ENCODE results near the gene OR2V1.

DNA sequence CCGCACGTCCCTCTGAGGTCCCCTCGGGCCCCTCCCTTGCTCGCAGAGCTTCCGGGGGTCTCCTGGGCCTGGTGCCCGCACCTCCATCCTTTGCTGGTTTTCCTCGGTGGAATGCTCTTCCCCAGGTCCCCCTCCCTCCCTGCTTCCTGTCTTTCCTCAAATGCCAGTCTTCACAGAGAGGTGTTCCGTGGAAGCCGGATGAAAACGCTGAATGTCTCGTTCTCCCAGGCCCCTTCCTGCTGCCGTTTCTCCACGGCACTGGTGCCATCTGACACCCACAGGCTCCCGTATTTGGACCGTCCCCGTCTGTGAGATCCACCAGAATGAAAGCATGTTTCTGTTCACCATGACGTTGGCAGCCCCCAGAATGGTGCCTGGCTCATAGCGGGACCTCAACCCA is 4.1 kb downstream of the OR2V1 start:
- TF ChIP-seq POLR2AphosphoS5 (IDR thresholded peaks at IDR 0.05) (no peak), POLR2A (IDR thresholded peaks at IDR 0.05) (no peak), EP300 (IDR thresholded peaks at IDR 0.05) (no peak)
- TF ChIP-seq, protein P1, sequence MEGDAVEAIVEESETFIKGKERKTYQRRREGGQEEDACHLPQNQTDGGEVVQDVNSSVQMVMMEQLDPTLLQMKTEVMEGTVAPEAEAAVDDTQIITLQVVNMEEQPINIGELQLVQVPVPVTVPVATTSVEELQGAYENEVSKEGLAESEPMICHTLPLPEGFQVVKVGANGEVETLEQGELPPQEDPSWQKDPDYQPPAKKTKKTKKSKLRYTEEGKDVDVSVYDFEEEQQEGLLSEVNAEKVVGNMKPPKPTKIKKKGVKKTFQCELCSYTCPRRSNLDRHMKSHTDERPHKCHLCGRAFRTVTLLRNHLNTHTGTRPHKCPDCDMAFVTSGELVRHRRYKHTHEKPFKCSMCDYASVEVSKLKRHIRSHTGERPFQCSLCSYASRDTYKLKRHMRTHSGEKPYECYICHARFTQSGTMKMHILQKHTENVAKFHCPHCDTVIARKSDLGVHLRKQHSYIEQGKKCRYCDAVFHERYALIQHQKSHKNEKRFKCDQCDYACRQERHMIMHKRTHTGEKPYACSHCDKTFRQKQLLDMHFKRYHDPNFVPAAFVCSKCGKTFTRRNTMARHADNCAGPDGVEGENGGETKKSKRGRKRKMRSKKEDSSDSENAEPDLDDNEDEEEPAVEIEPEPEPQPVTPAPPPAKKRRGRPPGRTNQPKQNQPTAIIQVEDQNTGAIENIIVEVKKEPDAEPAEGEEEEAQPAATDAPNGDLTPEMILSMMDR (IDR thresholded peaks at IDR 0.05): no peak

Measured in suprapubic skin (tissue), 4 donors.